Measurements from ENCODE around the gene TCAF1. TPM values are rescaled to one million over a fixed set of nuclear protein-coding genes. Genes with fewer than 3 reads are reported as not detected.

Gene TCAF1
- 6.0 TPM for total RNA-seq

DNA sequence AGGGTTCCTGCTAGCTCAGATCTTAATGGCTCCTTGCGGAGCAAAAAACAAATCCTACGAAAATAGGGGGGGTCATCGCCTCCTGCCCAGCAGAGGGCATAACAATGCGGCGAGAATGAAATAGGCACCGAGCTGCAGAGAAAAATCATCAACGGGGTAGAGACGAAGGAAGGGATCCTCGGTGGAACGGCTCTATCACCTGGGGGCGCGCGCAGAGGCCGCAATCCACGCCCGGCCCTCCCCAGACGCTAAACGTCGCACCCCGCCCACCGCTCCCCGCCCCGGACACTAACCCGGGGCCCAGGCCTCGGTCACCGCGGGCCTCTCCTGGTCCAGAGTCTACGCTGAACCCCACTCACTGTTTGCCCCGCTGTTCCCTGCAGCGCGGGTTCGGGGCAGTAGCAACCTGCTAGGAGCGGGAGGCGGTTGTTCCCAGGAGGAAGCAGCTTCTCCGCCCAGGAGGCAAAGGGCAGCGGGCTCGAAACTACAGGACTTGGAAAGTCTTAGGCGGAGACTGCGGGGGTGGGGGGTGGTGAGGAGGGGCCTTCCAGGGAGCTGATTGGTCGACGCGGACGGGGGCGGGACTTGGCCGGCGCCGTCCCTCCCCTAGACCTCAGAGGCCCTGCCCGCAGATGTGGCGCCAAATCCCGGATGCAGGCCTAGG, at the start of gene TCAF1:
TSS of gene TCAF1 (minus strand) at position 509 of the 664 bp plus-strand sequence. CDS start 25,568 bp downstream, outside the sequence.
- H3K27me3 ChIP-seq (ENCODE audit: insufficient read depth, low read length) = no peaks in the 10 kb centered on the region
- peak within 1 kb of the TSS; percentile 81 for H3K4me3 ChIP-seq (ENCODE audit: low read length)
- H3K9me3 ChIP-seq (ENCODE audit: low read depth, low read length) = no peaks in the 10 kb centered on the region
- H3K4me1 ChIP-seq (ENCODE audit: insufficient read depth, low read length) = peaks cover 15% of the 10 kb centered on the region

DNA sequence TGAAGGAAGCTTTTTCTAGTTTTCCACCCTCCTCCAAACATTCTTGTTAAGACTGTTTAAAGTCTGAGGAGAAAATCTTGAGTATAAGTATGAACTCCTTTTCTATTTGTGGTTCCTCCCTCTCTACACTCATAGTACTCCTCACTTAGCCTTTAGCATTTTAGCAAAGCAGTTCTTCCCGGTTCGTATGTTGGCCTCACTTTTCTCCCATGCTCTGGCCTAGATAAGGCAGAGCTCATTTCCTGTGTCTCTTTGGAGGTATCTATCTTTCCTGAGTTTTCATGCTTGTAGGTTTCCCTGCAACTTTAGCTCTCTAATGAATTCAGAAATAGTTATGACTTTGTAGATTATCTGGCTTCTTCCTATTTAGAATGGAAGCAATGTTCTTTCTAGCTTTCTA, 46.8 kb upstream of the TCAF1 start:
- peaks cover 13% of the 10 kb centered on the region for H3K27me3 ChIP-seq (ENCODE audit: insufficient read depth, low read length)
- H3K4me1 ChIP-seq (ENCODE audit: insufficient read depth, low read length) = no peaks in the 10 kb centered on the region
- H3K9me3 ChIP-seq (ENCODE audit: low read depth, low read length) = no peaks in the 10 kb centered on the region
- H3K4me3 ChIP-seq (ENCODE audit: low read length) = no peak overlapping the region

GRCh38 chr7:143947111-143947510, 45.1 kb upstream of the TCAF1 start:
- H3K4me3 ChIP-seq (ENCODE audit: low read length) = no peak overlapping the region
- H3K4me1 ChIP-seq (ENCODE audit: insufficient read depth, low read length) = no peaks in the 10 kb centered on the region
- H3K27me3 ChIP-seq (ENCODE audit: insufficient read depth, low read length) = peaks cover 13% of the 10 kb centered on the region
- H3K9me3 ChIP-seq (ENCODE audit: low read depth, low read length) = no peaks in the 10 kb centered on the region

DNA sequence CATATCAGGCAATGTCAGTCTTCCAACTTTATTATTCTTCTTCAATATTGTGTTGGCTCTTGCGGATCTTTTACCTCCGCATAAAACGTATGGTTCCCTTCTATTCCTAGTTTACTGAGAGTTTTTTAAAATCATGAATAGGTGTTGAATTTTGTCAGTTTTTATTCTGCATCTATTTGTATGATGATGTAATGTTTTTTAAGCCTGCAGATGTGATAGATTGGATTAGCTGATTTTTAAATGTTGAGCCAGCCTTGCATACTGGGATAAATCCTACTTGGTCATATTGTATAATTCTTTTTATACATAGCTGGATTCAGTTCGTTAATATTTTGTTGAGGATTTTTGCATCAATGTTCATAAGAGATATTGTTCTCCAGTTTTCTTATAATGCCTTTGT, 43.4 kb upstream of the TCAF1 start:
- Histone ChIP-seq H3K9me3 (ENCODE audit: low read depth, low read length) (no peaks in the 10 kb centered on the region), H3K4me3 (ENCODE audit: low read length) (no peak overlapping the region), H3K4me1 (ENCODE audit: insufficient read depth, low read length) (no peaks in the 10 kb centered on the region), H3K27me3 (ENCODE audit: insufficient read depth, low read length) (peaks cover 13% of the 10 kb centered on the region)

GRCh38 chr7:143938379-143939243, 36.6 kb upstream of the TCAF1 start:
- Histone ChIP-seq H3K9me3 (ENCODE audit: low read depth, low read length) (no peaks in the 10 kb centered on the region), H3K4me1 (ENCODE audit: insufficient read depth, low read length) (no peaks in the 10 kb centered on the region), H3K27me3 (ENCODE audit: insufficient read depth, low read length) (no peaks in the 10 kb centered on the region)

GRCh38 chr7:143936087-143937009, 34.4 kb upstream of the TCAF1 start:
- H3K27me3 ChIP-seq (ENCODE audit: insufficient read depth, low read length) = no peaks in the 10 kb centered on the region
- no peaks in the 10 kb centered on the region for H3K4me1 ChIP-seq (ENCODE audit: insufficient read depth, low read length)
- H3K9me3 ChIP-seq (ENCODE audit: low read depth, low read length) = no peaks in the 10 kb centered on the region
- H3K4me3 ChIP-seq (ENCODE audit: low read length) = no peak overlapping the region

More at GRCh38 chr7:143938379-143939243, 36.6 kb upstream of the TCAF1 start:
- no peak overlapping the region for H3K4me3 ChIP-seq (ENCODE audit: low read length)

DNA sequence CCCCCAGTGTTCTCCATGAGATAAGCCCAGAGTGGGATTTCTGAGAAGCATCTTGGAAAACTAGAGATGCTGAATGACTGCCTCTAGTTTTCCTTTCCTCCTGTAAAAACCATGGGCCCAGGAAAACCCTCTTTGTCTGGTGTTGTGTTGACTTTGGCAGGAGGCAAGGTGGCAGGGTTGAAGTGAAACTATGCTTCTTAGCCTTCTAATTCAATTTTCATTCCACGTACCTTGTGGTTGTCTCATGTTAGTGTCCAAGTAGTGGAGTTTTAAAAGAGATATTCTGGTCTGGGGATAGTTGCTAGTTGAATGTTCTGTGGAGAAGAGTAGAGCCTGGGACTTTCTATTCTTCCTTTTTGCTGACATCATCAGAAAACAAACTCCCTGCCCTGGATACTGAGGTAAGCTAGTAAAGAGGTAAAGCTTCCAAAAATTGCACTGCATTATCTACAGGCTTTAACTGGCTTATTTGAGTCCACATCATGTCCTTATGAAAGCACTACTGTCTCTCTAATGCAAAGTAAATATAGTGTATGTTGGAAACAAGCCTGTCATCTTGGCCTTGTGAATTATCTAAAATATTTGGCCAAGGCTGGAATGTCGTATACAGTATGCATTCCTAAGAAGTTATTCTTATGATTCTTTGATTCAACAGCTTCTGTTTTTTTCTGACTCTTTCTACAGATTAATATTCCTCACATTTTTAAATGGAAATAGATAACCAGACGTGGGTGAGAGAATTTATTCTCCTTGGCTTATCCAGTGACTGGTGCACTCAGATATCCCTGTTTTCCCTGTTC, 32.8 kb upstream of the TCAF1 start, which contains the start of gene OR2F2:
TSS of gene OR2F2 (plus strand) at position 708 of the 800 bp plus-strand sequence. CDS start at position 708, 0 bp downstream.
- H3K27me3 ChIP-seq (ENCODE audit: insufficient read depth, low read length) = no peaks in the 10 kb centered on the region
- no peaks in the 10 kb centered on the region for H3K4me1 ChIP-seq (ENCODE audit: insufficient read depth, low read length)
- H3K4me3 ChIP-seq (ENCODE audit: low read length) = no peak within 1 kb of the TSS
- H3K9me3 ChIP-seq (ENCODE audit: low read depth, low read length) = no peaks in the 10 kb centered on the region

DNA sequence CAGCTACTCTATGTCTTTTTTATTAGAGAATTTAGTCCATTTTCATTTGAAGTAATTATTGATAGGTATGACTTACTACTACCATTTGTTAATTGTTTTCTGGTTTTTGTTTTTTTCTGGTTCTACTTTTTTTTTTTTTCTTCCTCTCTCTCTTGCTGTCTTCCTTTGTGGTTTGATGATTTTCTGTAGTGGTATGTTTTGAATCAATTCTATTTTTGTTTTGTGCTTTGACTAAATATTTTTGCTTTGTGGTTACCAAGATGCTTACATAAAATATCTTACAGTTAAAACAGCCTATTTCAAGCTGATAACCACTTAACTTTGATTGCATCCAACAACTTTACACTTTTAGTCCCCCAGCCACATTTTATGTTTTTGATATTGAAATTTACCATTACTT, 29.8 kb upstream of the TCAF1 start:
- Histone ChIP-seq H3K27me3 (ENCODE audit: insufficient read depth, low read length) (no peaks in the 10 kb centered on the region), H3K9me3 (ENCODE audit: low read depth, low read length) (no peaks in the 10 kb centered on the region), H3K4me3 (ENCODE audit: low read length) (no peak overlapping the region), H3K4me1 (ENCODE audit: insufficient read depth, low read length) (no peaks in the 10 kb centered on the region)

- no peak overlapping the region for H3K4me3 ChIP-seq (ENCODE audit: low read length)
- H3K27me3 ChIP-seq (ENCODE audit: insufficient read depth, low read length) = no peaks in the 10 kb centered on the region
- no peaks in the 10 kb centered on the region for H3K9me3 ChIP-seq (ENCODE audit: low read depth, low read length)
- H3K4me1 ChIP-seq (ENCODE audit: insufficient read depth, low read length) = no peaks in the 10 kb centered on the region
Measured at GRCh38 chr7:143929224-143929920, 27.4 kb upstream of the TCAF1 start.

- Histone ChIP-seq H3K27me3 (ENCODE audit: insufficient read depth, low read length) (peaks cover 22% of the 10 kb centered on the region), H3K9me3 (ENCODE audit: low read depth, low read length) (no peaks in the 10 kb centered on the region)
Measured at GRCh38 chr7:143924851-143925250, 22.9 kb upstream of the TCAF1 start.

DNA sequence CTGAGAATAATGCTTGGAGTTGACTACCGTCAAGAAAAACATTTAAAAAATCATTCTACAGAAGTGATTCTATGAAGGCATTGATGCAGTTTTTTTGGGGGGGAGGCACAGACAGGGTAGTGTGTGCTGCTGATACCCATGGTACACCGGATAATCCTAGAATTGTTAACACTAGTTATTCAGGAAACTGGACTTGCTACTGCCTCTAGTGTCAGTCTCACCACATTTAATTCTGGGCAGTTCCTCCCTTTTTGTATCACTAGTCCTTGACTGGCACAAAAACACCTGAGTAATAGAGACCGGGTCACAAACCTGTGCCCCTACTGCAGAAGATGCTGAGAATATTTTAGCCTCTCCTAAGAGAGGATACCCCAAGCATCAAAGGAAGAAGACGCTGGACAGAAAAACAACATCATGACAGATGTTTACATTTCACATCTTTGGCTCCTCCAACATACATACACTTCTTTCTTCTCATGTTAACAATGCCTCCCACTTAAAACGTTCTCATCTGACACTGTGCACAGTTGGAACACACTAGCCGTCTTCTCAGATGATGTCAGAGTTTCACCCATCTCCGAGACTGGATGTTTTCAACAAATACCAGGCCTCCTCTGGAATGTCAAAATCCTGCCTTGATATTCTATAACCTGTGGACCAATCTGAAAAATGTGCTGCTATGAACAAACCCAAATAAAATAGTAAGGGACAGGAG, 13.1 kb upstream of the TCAF1 start:
- H3K9me3 ChIP-seq (ENCODE audit: low read depth, low read length) = no peaks in the 10 kb centered on the region
- H3K27me3 ChIP-seq (ENCODE audit: insufficient read depth, low read length) = peaks cover 14% of the 10 kb centered on the region
- H3K4me1 ChIP-seq (ENCODE audit: insufficient read depth, low read length) = no peaks in the 10 kb centered on the region
- no peak overlapping the region for H3K4me3 ChIP-seq (ENCODE audit: low read length)

More at GRCh38 chr7:143924851-143925250, 22.9 kb upstream of the TCAF1 start:
- Histone ChIP-seq H3K4me1 (ENCODE audit: insufficient read depth, low read length) (no peaks in the 10 kb centered on the region), H3K4me3 (ENCODE audit: low read length) (no peak overlapping the region)

DNA sequence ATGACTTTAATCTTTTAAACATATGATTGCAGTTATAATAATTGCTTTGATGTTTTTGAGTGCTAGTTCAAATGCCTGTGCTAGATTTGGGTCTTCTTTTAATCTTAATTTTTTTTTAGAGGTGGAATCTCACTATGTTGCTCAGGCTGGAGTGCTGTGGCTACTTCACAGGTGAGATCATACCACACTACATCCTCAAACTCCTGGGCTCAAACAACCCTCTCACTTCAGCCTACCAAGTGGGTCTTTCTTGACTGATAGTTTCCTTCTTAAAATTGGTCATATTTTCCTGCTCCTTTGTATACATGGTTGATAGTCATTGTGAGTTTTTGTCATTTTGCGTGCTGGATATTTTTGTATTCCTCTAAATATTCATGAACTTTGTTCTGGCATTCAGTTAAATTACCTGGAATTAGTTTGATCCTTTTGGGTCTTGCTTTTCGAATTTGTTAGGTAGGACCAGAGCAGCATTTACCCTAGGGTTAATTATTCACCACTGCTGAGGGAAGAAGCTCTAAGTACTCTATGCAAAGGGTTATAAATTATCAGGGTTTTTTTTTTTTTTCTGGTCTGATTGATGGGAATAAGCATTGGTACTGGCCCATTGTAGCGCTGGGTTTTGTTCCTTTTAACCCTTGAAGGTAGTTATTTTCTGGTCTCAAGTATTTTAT, 12.1 kb upstream of the TCAF1 start:
- Histone ChIP-seq H3K4me1 (ENCODE audit: insufficient read depth, low read length) (no peaks in the 10 kb centered on the region), H3K27me3 (ENCODE audit: insufficient read depth, low read length) (peaks cover 6% of the 10 kb centered on the region)

More for the DNA sequence above, 12.1 kb upstream of the TCAF1 start:
- H3K9me3 ChIP-seq (ENCODE audit: low read depth, low read length) = no peaks in the 10 kb centered on the region
- no peak overlapping the region for H3K4me3 ChIP-seq (ENCODE audit: low read length)
